Stimulated activated CD4-positive, alpha-beta T cell treated with anti-CD3 and anti-CD28 coated beads, Interleukin-12 subunit alpha, Interleukin-12 subunit beta, amount 100 ng/mL, for 4 hours (primary cell): Measurements from ENCODE around the gene CCNA1.

ENCODE experiments used
- DNase-seq: peaks from one replicate; pipeline ENCODE4 v3.0.0-alpha.2; 2020

CCNA1 gene

GRCh38 chr13:36454987-36455386 lies 22.7 kb downstream of the CCNA1 start:
- no peak for DNase-seq

DNA sequence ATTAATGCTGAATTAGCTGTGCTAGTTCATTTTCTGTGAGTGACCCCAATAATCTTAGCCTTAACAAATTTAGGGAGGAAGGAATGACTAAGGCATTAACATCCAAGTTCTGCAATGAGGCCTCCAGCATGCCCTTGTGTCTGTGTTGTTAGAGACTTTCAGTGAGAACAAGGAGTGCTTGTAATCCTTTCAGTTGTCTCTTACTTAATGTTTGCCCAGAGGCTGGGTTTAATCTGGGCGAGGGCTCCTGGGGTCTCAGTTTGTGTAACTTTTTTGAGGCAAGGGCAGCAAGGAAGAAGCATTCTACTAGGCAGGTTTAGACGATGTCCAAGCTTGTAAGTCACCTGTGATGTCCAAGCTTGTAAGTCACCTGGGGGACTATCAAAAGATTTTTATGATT lies 24.3 kb downstream of the CCNA1 start:
- DNase-seq = no peak

GRCh38 chr13:36461506-36461905 lies 29.2 kb downstream of the CCNA1 start:
- DNase-seq = no peak

GRCh38 chr13:36475468-36475867 lies 43.2 kb downstream of the CCNA1 start:
- no peak for DNase-seq

DNA sequence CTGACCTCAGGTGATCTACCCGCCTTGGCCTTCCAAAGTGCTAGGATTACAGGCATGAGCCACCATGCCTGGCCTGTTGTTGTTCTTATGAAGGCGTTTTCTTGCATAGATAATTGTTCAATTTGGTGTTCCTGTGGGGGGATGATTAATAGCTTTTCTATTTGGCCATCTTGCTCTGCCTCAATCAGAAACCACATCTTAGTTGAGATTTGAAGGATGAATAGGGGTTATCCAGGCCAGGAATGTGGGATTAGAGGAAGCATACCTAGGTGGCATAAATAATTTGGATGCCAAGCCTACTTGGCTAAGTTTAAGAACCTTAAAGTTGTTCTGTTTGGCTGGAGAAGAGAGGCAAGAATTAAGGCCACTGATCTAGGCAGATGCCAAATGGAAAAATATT lies 44.4 kb downstream of the CCNA1 start:
- no peak for DNase-seq

DNA sequence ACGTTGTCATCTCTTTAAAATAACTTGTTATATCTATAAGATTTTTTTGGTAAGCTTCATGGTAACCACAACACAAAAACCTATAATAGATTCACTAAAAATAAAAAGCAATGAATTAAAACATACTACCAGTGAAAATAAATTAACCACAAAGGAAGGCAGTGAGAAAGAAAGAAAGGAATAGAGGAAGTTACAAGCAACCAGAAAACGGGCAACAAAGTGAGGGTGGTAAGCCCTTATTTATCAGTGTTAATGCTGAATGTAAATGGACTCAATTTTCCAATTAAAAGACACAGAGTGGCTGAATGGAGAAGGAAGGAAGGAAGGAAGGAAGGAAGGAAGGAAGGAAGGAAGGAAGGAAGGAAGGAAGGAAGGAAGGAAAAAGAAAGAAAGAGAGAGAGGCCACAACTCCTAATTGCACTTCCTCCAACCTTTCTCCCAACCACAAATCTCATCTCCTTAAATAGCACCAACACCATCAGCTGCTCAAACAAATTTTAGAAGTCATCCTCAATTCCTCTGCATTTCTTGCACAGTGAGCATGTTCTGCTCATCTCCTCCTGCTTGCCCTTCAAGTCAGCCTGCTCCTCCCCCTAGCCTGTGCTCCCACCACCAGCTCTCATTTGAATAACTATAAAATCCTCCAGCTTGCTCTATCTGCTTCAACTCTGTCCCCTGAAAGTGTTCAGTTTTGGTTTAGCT lies 48.6 kb downstream of the CCNA1 start:
- no peak for DNase-seq

- no peak for DNase-seq
These were observed 57.8 kb downstream of the CCNA1 start for GRCh38 chr13:36490055-36490454.
